OCI-LY7 (cell line): ENCODE results near the gene TPD52L2. TPM values are rescaled to one million over a fixed set of nuclear protein-coding genes. Genes with fewer than 3 reads are reported as not detected.

Experiments used
- BruUV-seq: library from RNA; stranded (reverse); fragments of 400-500 nt; replicated peaks from 2 replicates; lab custom pipeline; 2021; lab: Mats Ljungman, UMichigan
- CTCF ChIA-PET: fragments of 300-600 bp; sonication (Branson Sonifier 250); formaldehyde crosslinking; loops from one replicate; lab custom pipeline; 2022; ENCODE audit warnings: antibody characterized with exemption; ENCODE audit not compliant: unreplicated experiment; lab: Charles Lee
- POLR2A ChIA-PET: fragments of 300-600 bp; sonication (Branson Sonifier 250); formaldehyde crosslinking; loops from one replicate; lab custom pipeline; 2022; ENCODE audit warnings: antibody characterized with exemption; lab: Charles Lee
- DNase-seq: peaks from one replicate; pipeline ENCODE4 v3.0.0-alpha.2; 2015; ENCODE audit warnings: low spot score
- H2AFZ ChIP-seq: fragments of 200-600 bp; sonication (generic), shearing (Covaris generic); 2 replicates; pipeline ENCODE4 v1.6.1; 2014; ENCODE audit warnings: mild to moderate bottlenecking, antibody characterized with exemption, low read length, moderate library complexity
- H3K27ac ChIP-seq: fragments of 200-600 bp; sonication (generic); 2 replicates; pipeline ENCODE4 v1.5.1; 2014; ENCODE audit warnings: mixed run types, low read depth, mild to moderate bottlenecking, moderate library complexity, low read length, inconsistent platforms; ENCODE audit not compliant: poor library complexity, severe bottlenecking
- H3K36me3 ChIP-seq: fragments of 200-600 bp; sonication (generic); 2 replicates; pipeline ENCODE4 v1.6.1; 2014; ENCODE audit warnings: mild to moderate bottlenecking, antibody characterized with exemption, low read length, moderate library complexity, mixed read lengths; ENCODE audit not compliant: insufficient read depth
- H3K4me1 ChIP-seq: fragments of 200-600 bp; sonication (generic); 2 replicates; pipeline ENCODE4 v1.5.1; 2014; ENCODE audit warnings: mild to moderate bottlenecking, low read length; ENCODE audit not compliant: insufficient read depth, poor library complexity, severe bottlenecking
- H3K4me2 ChIP-seq: fragments of 200-600 bp; sonication (generic); 2 replicates; pipeline ENCODE4 v1.6.1; 2014; ENCODE audit warnings: mild to moderate bottlenecking, low read length
- H3K4me3 ChIP-seq: fragments of 200-600 bp; sonication (generic); 2 replicates; pipeline ENCODE4 v1.5.1; 2014; ENCODE audit warnings: mild to moderate bottlenecking, low read depth, low read length; ENCODE audit not compliant: poor library complexity, severe bottlenecking
- H3K79me2 ChIP-seq: fragments of 200-600 bp; sonication (generic); 2 replicates; pipeline ENCODE4 v1.6.1; 2016; ENCODE audit warnings: low read depth, mild to moderate bottlenecking, low read length, moderate library complexity, mixed read lengths; ENCODE audit not compliant: insufficient read depth
- H3K9me2 ChIP-seq: fragments of 200-600 bp; sonication (generic); 2 replicates; pipeline ENCODE4 v1.6.1; 2016; ENCODE audit warnings: mild to moderate bottlenecking, low read length, mixed read lengths; ENCODE audit not compliant: insufficient read depth
- H3K9me3 ChIP-seq: fragments of 200-600 bp; sonication (generic); 2 replicates; pipeline ENCODE4 v1.6.1; 2014; ENCODE audit warnings: mild to moderate bottlenecking, mixed run types, low read length, mixed read lengths
- H4K20me1 ChIP-seq: fragments of 200-600 bp; sonication (generic); 2 replicates; pipeline ENCODE4 v1.6.1; 2014; ENCODE audit warnings: mild to moderate bottlenecking, antibody characterized with exemption, low read length, moderate library complexity, mixed read lengths; ENCODE audit not compliant: insufficient read depth
- CTCF ChIP-seq: fragments of 200-600 bp; sonication (generic); conservative IDR thresholded peaks from 2 replicates; pipeline ENCODE4 v1.5.1; 2014; ENCODE audit warnings: mild to moderate bottlenecking, antibody characterized with exemption, low read length, moderate library complexity, mixed read lengths
- EZH2phosphoT487 ChIP-seq: fragments of 200-600 bp; sonication (generic); IDR thresholded peaks from 2 replicates; pipeline ENCODE4 v1.6.1; 2018; ENCODE audit warnings: low read depth, borderline replicate concordance, mild to moderate bottlenecking, mixed run types, antibody characterized with exemption, low read length, moderate library complexity, mixed read lengths
- intact Hi-C: fragments of 100-400 bp; cut with micrococcal nuclease; formaldehyde crosslinking; loops from one replicate; pipeline ENCODE4 v1.10.0; 2022; ENCODE audit not compliant: unreplicated experiment
- total RNA-seq, 2 experiments: library from RNA; depleted of rRNA in 1 of 2; stranded (reverse); fragments of >200 nt in 1 of 2; shearing (Covaris generic) in 1 of 2; gene quantifications; 2 replicates each; pipeline ENCODE4 v1.2.3, GENCODE V29; 2014 to 2022

The TPD52L2 gene
- total RNA-seq, 2 experiments from 2014 or later = 27.2 to 51.0 TPM

DNA sequence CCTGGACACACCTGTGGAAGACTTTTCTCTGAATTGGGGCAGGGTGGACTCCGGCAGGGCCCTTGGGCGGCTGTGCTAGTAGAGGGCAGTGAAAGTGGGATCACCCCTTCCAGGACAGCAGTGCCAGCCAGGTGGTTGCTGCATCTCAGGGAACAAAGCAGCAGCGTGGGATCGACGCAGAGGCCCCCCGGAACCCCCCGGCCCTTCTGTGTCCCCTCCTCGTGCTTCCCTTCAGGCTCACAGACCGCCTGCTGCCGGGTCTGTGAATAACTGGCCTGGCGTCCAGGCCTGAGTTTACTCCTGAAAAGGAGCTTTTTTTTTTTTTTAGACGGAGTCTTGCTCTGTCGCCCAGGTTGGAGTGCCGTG is 21.0 kb downstream of the TPD52L2 start:
- H3K4me3 ChIP-seq = no peak overlapping the region
- no peaks in the 10 kb centered on the region for H4K20me1 ChIP-seq
- peaks cover 62% of the 10 kb centered on the region for H3K36me3 ChIP-seq
- CTCF ChIA-PET = no interaction called here
- no peak for DNase-seq
- intact Hi-C loops = no loop called here
- no peak overlapping the region for H3K4me2 ChIP-seq
- no peak overlapping the region for H2AFZ ChIP-seq
- no peaks in the 10 kb centered on the region for H3K79me2 ChIP-seq
- H3K27ac ChIP-seq = no peak overlapping the region
- BruUV-seq = no TSS peak
- no peaks in the 10 kb centered on the region for H3K9me3 ChIP-seq
- H3K9me2 ChIP-seq = no peaks in the 10 kb centered on the region
- POLR2A ChIA-PET = interaction anchor here (0.8 kb wide), 1 partner anchor 10 kb away, joined by 3 read pairs; no protein-coding TSS in a partner anchor
- TF ChIP-seq CTCF (no peak), EZH2phosphoT487 (no peak)
- no peaks in the 10 kb centered on the region for H3K4me1 ChIP-seq

GRCh38 chr20:63886921-63887320 is 21.9 kb downstream of the TPD52L2 start:
- intact Hi-C loops = no loop called here
- POLR2A ChIA-PET = no interaction called here
- no peak overlapping the region for H3K27ac ChIP-seq
- CTCF ChIA-PET = no interaction called here
- H3K9me2 ChIP-seq = no peaks in the 10 kb centered on the region
- H2AFZ ChIP-seq = no peak overlapping the region
- DNase-seq = no peak
- TF ChIP-seq EZH2phosphoT487 (no peak), CTCF (no peak)
- H3K4me3 ChIP-seq = no peak overlapping the region
- BruUV-seq = no TSS peak
- H4K20me1 ChIP-seq = no peaks in the 10 kb centered on the region
- H3K4me2 ChIP-seq = no peak overlapping the region
- no peaks in the 10 kb centered on the region for H3K79me2 ChIP-seq
- H3K4me1 ChIP-seq = no peaks in the 10 kb centered on the region
- H3K9me3 ChIP-seq = no peaks in the 10 kb centered on the region
- peaks cover 61% of the 10 kb centered on the region; the same call in 1 of the 2 replicates for H3K36me3 ChIP-seq

- H4K20me1 ChIP-seq = no peaks in the 10 kb centered on the region
- no peaks in the 10 kb centered on the region for H3K9me3 ChIP-seq
- no peak overlapping the region for H2AFZ ChIP-seq
- H3K4me3 ChIP-seq = no peak overlapping the region
- ChIA-PET CTCF (no interaction called here), POLR2A (no interaction called here)
- DNase-seq = no peak
- TF ChIP-seq EZH2phosphoT487 = no peak
- no peak for TF ChIP-seq CTCF
- H3K4me1 ChIP-seq = no peaks in the 10 kb centered on the region
- peaks cover 46% of the 10 kb centered on the region; the same call in 1 of the 2 replicates for H3K36me3 ChIP-seq
- BruUV-seq = no TSS peak
- intact Hi-C loops = no loop called here
- H3K79me2 ChIP-seq = no peaks in the 10 kb centered on the region
- H3K27ac ChIP-seq = no peak overlapping the region
- H3K4me2 ChIP-seq = no peak overlapping the region
- no peaks in the 10 kb centered on the region for H3K9me2 ChIP-seq
Observed at GRCh38 chr20:63889241-63890200, 24.5 kb downstream of the TPD52L2 start.
